Immature natural killer cell (primary cell): ENCODE results near the gene ZDBF2. TPM values are rescaled to one million over a fixed set of nuclear protein-coding genes. Genes with fewer than 3 reads are reported as not detected.
"Not testable (repeated sequence)": the region's sequence is repeated elsewhere in the genome, so short reads cannot be mapped to it uniquely, and the experiment has no call there.

Experiments used
- DNase-seq, 3 donors: peaks; one replicate each; pipeline ENCODE4 v3.0.0; 2022; ENCODE audit warnings: mixed read lengths in 1 of 3
- H3K27ac Mint-ChIP-seq, 6 donors: one replicate each; pipeline ENCODE4 v1.8.0; 2020; ENCODE audit warnings: mixed read lengths in 6 of 6, mild to moderate bottlenecking in 5 of 6, inconsistent platforms in 4 of 6, moderate library complexity in 3 of 6
- H3K27me3 Mint-ChIP-seq, 3 donors: one replicate each; pipeline ENCODE4 v1.8.0; 2020 to 2021; ENCODE audit warnings: low read depth in 3 of 3, mild to moderate bottlenecking in 3 of 3, mixed read lengths in 3 of 3, moderate library complexity in 3 of 3, inconsistent platforms in 1 of 3
- H3K36me3 Mint-ChIP-seq, 3 donors: one replicate each; pipeline ENCODE4 v1.8.0; 2020; ENCODE audit warnings: mixed read lengths in 3 of 3, inconsistent platforms in 2 of 3, mild to moderate bottlenecking in 2 of 3
- H3K4me1 Mint-ChIP-seq, 2 donors: one replicate each; pipeline ENCODE4 v1.8.0; 2020; ENCODE audit warnings: inconsistent platforms in 2 of 2, mild to moderate bottlenecking in 2 of 2, mixed read lengths in 2 of 2, moderate library complexity in 1 of 2
- H3K4me3 Mint-ChIP-seq, 5 donors: one replicate each; pipeline ENCODE4 v1.8.0; 2020; ENCODE audit warnings: mild to moderate bottlenecking in 5 of 5, mixed read lengths in 5 of 5, inconsistent platforms in 3 of 5, moderate library complexity in 3 of 5
- H3K9me3 Mint-ChIP-seq, 6 donors: one replicate each; pipeline ENCODE4 v1.8.0; 2020; ENCODE audit warnings: mild to moderate bottlenecking in 6 of 6, mixed read lengths in 6 of 6, inconsistent platforms in 4 of 6, moderate library complexity in 3 of 6
- polyA plus RNA-seq, 3 donors: library from polyadenylated mRNA; unstranded; fragments of 300-500 nt; fragmentation: Illumina TruSeq; gene quantifications; one replicate each; pipeline ENCODE4 v1.2.3, GENCODE V29; 2021

Gene ZDBF2
- polyA plus RNA-seq, 3 donors from 2014 or later: 0.04 to 1.3 (median 0.77) TPM

- Mint-ChIP-seq H3K4me3 (no peak overlapping the region), H3K4me1 (peaks cover 5% of the 10 kb centered on the region in 2 donors), H3K36me3 (no peaks in the 10 kb centered on the region), H3K9me3 (peaks cover 0 to 10% (median 3%) of the 10 kb centered on the region in 6 donors), H3K27ac (no peak overlapping the region), H3K27me3 (peaks cover 9 to 28% (median 21%) of the 10 kb centered on the region in 3 donors)
- no peak for DNase-seq
Measured at GRCh38 chr2:206253125-206253776, 21.2 kb upstream of the ZDBF2 start.

GRCh38 chr2:206253777-206254166 lies 20.7 kb upstream of the ZDBF2 start:
- DNase-seq: no peak
- peaks cover 0 to 10% (median 3%) of the 10 kb centered on the region in 6 donors for H3K9me3 Mint-ChIP-seq
- no peaks in the 10 kb centered on the region for H3K36me3 Mint-ChIP-seq
- H3K27ac Mint-ChIP-seq: no peak overlapping the region
- H3K27me3 Mint-ChIP-seq: peaks cover 9 to 28% (median 21%) of the 10 kb centered on the region in 3 donors
- H3K4me1 Mint-ChIP-seq: peaks cover 5% of the 10 kb centered on the region in 2 donors
- H3K4me3 Mint-ChIP-seq: no peak overlapping the region

DNA sequence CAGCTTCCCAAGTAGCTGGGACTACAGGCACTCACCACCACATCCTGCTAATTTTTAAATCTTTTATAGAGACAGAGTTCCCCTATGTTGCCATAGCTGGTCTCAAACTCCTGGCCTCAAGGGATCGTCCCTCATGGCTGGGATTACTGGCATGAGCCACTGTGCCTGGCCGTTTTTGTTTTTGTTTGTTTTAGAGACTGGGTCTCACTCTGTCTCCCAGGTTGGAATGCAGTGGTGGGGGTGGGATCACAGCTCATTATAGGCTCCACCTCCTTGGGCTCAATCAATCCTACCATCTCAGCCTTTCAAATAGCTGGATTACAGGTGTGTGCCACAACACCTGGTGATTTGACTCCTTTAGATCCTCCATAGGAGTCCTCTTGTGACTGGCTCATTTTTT lies 19.5 kb upstream of the ZDBF2 start:
- no peak overlapping the region for H3K4me3 Mint-ChIP-seq
- no peak overlapping the region for H3K27ac Mint-ChIP-seq
- H3K27me3 Mint-ChIP-seq: peaks cover 9 to 28% (median 23%) of the 10 kb centered on the region in 3 donors
- no peak for DNase-seq
- no peaks in the 10 kb centered on the region for H3K36me3 Mint-ChIP-seq
- H3K9me3 Mint-ChIP-seq: peaks cover 0 to 10% (median 3%) of the 10 kb centered on the region in 6 donors
- peaks cover 5% of the 10 kb centered on the region in 2 donors for H3K4me1 Mint-ChIP-seq

DNA sequence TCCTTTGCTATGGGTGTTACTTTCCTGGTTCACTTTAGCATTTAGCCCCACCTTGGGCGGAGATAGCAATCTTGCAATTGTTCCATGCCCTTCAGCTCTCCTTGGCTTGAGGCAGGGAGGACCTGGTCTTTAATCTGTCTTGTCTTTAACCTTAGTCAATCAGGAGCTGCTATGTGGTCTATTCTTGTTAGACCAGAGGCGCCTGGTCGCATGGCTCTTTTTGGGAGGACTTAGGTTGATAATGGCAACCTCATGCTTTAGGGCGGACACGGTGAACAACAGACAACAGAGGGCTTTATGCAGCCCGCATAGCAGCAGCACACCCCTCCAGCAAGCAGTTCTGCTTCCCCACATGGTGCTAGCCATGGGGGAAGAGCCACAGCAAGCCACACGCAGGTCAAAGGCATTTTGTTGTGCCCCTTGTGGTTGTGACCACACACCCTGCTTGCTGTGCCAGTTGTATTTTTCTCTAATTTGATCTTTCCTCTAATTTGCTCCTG lies 17.7 kb upstream of the ZDBF2 start:
- Mint-ChIP-seq H3K36me3 (no peaks in the 10 kb centered on the region), H3K9me3 (peaks cover 0 to 10% (median 3%) of the 10 kb centered on the region in 6 donors), H3K4me3 (no peak overlapping the region), H3K27ac (no peak overlapping the region), H3K4me1 (no peaks in the 10 kb centered on the region), H3K27me3 (peaks cover 7 to 27% (median 27%) of the 10 kb centered on the region in 3 donors)
- no peak for DNase-seq

DNA sequence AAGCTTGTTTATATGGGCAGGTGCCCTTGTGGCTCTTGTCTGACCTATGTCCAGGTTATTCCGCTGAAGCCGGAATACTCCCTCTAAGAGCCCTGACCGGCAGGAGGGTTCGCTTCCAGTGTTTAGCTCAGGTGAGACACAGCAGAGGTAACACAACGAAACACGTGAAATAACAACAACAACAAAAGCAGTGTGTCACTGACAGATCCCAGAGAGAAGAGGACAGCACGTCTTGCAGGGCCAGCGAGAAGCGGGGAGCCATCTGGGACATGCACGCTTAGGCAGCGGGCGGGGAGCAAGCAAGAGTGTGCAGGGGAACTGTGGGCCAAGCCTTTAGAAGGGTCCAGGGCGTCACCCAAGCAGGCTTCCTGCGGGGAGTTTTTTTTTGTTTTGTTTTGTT lies 17.1 kb upstream of the ZDBF2 start:
- H3K9me3 Mint-ChIP-seq: peaks cover 0 to 10% (median 3%) of the 10 kb centered on the region in 6 donors
- H3K4me3 Mint-ChIP-seq: no peak overlapping the region
- DNase-seq: no peak
- no peak overlapping the region for H3K27ac Mint-ChIP-seq
- H3K27me3 Mint-ChIP-seq: peaks cover 9 to 26% (median 25%) of the 10 kb centered on the region in 3 donors
- H3K36me3 Mint-ChIP-seq: no peaks in the 10 kb centered on the region
- H3K4me1 Mint-ChIP-seq: no peaks in the 10 kb centered on the region

DNA sequence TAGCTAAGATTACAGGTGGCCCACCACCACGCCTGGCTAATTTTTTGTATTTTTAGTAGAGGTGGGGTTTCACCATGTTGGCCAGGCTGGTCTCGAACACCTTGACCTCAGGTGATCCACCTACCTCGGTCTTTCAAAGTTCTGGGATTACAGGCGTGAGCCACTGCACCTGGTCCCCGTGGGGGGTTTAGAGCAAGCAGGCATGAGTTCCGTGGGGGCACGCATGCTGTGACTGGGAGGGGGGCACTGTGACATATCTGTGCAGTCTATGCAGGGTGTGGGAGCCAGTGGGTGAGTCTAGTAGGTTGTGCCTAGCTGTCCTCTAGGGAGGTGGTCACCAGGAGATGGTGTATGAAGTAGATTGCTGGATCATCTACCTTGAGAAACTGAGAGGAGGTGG lies 16.6 kb upstream of the ZDBF2 start:
- Mint-ChIP-seq H3K4me3 (peak overlapping the region in 1 of 5 donors; percentile 10), H3K27me3 (peaks cover 14 to 31% (median 27%) of the 10 kb centered on the region in 3 donors), H3K9me3 (peaks cover 0 to 10% (median 4%) of the 10 kb centered on the region in 6 donors), H3K4me1 (no peaks in the 10 kb centered on the region), H3K36me3 (no peaks in the 10 kb centered on the region), H3K27ac (no peak overlapping the region)
- DNase-seq: no peak

- H3K27ac Mint-ChIP-seq, H3K9me3 Mint-ChIP-seq, DNase-seq, H3K4me3 Mint-ChIP-seq, H3K36me3 Mint-ChIP-seq, H3K4me1 Mint-ChIP-seq: not testable (repeated sequence)
- peaks cover 20 to 35% (median 32%) of the 10 kb centered on the region in 3 donors for H3K27me3 Mint-ChIP-seq
Measured at GRCh38 chr2:206258615-206259014, 15.8 kb upstream of the ZDBF2 start.

DNA sequence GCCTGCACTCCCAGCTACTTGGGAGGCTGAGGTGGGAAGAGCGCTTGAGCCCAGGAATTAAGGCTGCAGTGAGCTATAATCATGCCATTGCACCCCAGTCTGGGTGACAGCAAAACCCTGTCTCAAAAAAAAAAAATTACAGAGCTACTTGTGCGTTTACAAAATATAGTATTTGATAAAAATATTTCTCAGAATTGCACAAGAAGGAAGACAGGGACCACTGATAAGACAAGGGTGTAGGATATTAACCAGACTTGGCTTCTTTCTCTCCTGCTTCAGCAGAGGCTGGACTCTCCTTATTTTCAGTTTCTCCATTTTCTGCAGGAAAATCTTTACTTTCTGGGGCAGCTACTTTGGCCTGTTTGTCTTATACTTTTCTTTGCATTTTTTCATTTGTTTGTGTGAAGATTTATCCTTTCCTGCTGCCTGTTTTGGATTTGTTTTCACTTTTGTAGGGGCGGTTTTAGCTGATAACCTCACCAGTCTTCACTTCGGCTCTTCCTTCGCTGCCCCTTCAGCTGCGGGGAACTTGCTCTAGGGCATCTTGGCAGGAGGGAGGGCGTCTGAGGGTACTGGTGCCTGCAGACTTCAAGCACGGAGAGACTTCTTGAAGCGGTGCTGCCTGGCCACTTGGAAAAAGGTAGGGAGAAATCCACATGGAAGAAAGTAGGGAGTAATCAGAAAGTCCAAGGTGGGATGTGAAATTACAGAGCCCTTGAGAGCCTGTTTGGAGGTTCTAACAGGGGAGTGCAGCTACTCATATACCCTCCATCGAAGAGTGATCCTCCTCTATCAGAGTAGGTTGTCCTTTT lies 14.9 kb upstream of the ZDBF2 start:
- Mint-ChIP-seq H3K9me3 (peaks cover 0 to 14% (median 5%) of the 10 kb centered on the region in 6 donors), H3K27ac (no peak overlapping the region), H3K4me3 (no peak overlapping the region), H3K4me1 (no peaks in the 10 kb centered on the region), H3K36me3 (no peaks in the 10 kb centered on the region), H3K27me3 (peaks cover 18 to 37% (median 34%) of the 10 kb centered on the region in 3 donors)
- DNase-seq: no peak

DNA sequence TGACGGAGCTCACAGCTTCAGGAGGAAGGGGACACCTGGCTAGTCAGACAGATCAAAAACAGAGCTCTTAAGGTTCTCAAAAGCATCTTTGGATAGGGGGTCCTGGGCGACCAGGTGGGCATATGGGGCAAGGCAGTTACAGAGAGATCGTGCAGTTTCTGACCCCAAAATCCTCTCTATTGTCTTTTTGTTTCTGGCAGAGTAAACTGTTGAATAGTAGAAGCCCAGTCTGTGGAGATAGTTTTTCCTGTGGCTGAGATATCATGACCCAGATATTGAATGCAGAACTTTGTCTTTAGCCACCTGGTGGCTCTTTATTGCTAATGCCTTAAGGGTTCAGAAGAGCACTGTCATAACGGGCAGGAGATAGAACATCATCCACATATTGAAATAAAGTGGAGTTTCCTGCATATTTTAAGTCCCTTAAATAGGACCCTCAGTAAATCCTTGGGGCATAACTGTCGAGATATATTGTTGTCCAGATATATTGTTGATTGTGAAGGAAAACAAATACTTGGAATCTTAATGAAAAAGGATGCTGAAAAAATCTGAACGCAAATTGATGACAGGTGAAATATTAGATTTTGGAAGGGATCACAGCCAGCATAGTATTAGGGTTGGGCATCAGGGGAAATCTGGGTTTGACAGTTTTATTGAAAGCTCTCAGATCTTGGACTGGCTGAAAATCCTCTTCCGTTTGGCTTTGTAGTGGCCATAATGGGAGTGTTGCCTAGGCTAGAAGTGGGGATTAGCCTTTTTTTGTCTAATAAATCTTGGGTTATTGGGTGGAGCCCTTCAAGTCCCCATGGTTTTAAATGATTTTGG lies 14.1 kb upstream of the ZDBF2 start:
- Mint-ChIP-seq H3K4me1 (no peaks in the 10 kb centered on the region), H3K27ac (no peak overlapping the region), H3K27me3 (peaks cover 18 to 43% (median 27%) of the 10 kb centered on the region in 3 donors), H3K9me3 (peaks cover 0 to 14% (median 3%) of the 10 kb centered on the region in 6 donors), H3K36me3 (no peaks in the 10 kb centered on the region), H3K4me3 (no peak overlapping the region)
- DNase-seq: no peak

- Mint-ChIP-seq H3K4me1 (no peaks in the 10 kb centered on the region), H3K36me3 (no peaks in the 10 kb centered on the region), H3K27me3 (peaks cover 17 to 50% (median 27%) of the 10 kb centered on the region in 3 donors), H3K27ac (no peak overlapping the region), H3K4me3 (no peak overlapping the region), H3K9me3 (peaks cover 0 to 14% (median 3%) of the 10 kb centered on the region in 6 donors)
- DNase-seq: no peak
Measured at GRCh38 chr2:206263959-206264603, 10.4 kb upstream of the ZDBF2 start.

- DNase-seq: no peak
- Mint-ChIP-seq H3K27me3 (peaks cover 19 to 42% (median 21%) of the 10 kb centered on the region in 3 donors), H3K9me3 (peaks cover 0 to 14% (median 0%) of the 10 kb centered on the region in 6 donors), H3K4me3 (no peak overlapping the region), H3K27ac (no peak overlapping the region), H3K36me3 (no peaks in the 10 kb centered on the region), H3K4me1 (no peaks in the 10 kb centered on the region)
Measured at GRCh38 chr2:206266130-206267125, 8.0 kb upstream of the ZDBF2 start.

DNA sequence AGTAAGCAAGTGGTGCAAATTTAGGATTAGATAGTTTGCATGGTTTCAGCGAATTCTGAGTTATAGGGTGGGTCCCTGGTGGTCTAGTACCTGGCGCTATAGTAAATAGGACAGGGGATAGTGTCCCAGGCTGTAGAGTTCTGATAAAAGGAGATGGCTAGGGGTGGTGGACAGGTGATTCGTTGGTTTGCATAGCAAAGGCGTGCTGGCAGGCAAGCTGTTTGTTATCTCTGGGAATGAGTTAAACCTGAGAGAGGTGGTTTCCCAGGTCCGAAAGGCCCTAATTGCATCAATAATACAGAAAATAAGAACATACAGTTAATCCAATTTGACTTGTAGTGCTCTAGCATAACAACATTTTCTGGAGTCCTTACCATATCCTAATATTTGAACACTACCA lies 6.9 kb upstream of the ZDBF2 start:
- H3K36me3 Mint-ChIP-seq: no peaks in the 10 kb centered on the region
- peaks cover 0 to 14% (median 0%) of the 10 kb centered on the region in 6 donors for H3K9me3 Mint-ChIP-seq
- peaks cover 18 to 42% (median 18%) of the 10 kb centered on the region in 3 donors for H3K27me3 Mint-ChIP-seq
- DNase-seq: no peak
- H3K27ac Mint-ChIP-seq: no peak overlapping the region
- no peak overlapping the region for H3K4me3 Mint-ChIP-seq
- no peaks in the 10 kb centered on the region for H3K4me1 Mint-ChIP-seq
